ENCODE data around the gene ZSWIM6.

GRCh38 chr5:61590473-61590872 lies 258.4 kb downstream of the ZSWIM6 start:
- TF ChIP-seq CTCF (IDR thresholded peaks at IDR 0.05) (no peak), POLR2AphosphoS5 (IDR thresholded peaks at IDR 0.05) (no peak), POLR2A (IDR thresholded peaks at IDR 0.05) (no peak)

Measured in stomach (tissue), 4 donors.